ENCODE data around the gene PCDHB16. TPM values are rescaled to one million over a fixed set of nuclear protein-coding genes. Genes with fewer than 3 reads are reported as not detected.
"Not testable (repeated sequence)": the region's sequence is repeated elsewhere in the genome, so short reads cannot be mapped to it uniquely, and the experiment has no call there.

The PCDHB16 gene
- polyA plus RNA-seq, 1 experiment = 0.21 TPM

GRCh38 chr5:141186897-141187512 lies 4.8 kb downstream of the PCDHB16 start, which contains the start of gene PCDHB9:
TSS of gene PCDHB9 (plus strand) at chr5:141187161. CDS start at chr5:141187319, 158 bp downstream.
- CTCF ChIA-PET = interaction anchor here (0.7 to 2.2 kb wide), 8 partner anchors 12 to 379 kb away, joined by 3 to 8 read pairs (median 3); partner anchors contain the start of genes PCDHB11, PCDHB6, PCDHGB3 and TAF7
- POLR2A ChIA-PET = interaction anchor here (0.6 kb wide), 1 partner anchor 405 kb away, joined by 4 read pairs; no protein-coding TSS in a partner anchor
- Histone ChIP-seq H3K4me3 (ENCODE audit: low read depth, low read length) (peak within 1 kb of the TSS; percentile 31), H3K36me3 (ENCODE audit: control insufficient read depth, insufficient read depth, low read length) (no peaks in the 10 kb centered on the region), H3K27me3 (ENCODE audit: control insufficient read depth, insufficient read depth, low read length) (no peaks in the 10 kb centered on the region)
- DNase-seq (ENCODE audit: low read depth) = no peak
- TF ChIP-seq CTCF (IDR thresholded peaks at IDR 0.05; ENCODE audit: insufficient read depth, low read depth, low read length) = peak; percentile 50

- H3K36me3 ChIP-seq (ENCODE audit: control insufficient read depth, insufficient read depth, low read length); POLR2A ChIA-PET; DNase-seq (ENCODE audit: low read depth); H3K27me3 ChIP-seq (ENCODE audit: control insufficient read depth, insufficient read depth, low read length); H3K4me3 ChIP-seq (ENCODE audit: low read depth, low read length); CTCF ChIA-PET: not testable (repeated sequence)
These were observed 6.5 kb downstream of the PCDHB16 start for GRCh38 chr5:141188682-141189081.

GRCh38 chr5:141189131-141189530 lies 6.9 kb downstream of the PCDHB16 start:
- CTCF ChIA-PET, POLR2A ChIA-PET: not testable (repeated sequence)

GRCh38 chr5:141192110-141192725 lies 10.0 kb downstream of the PCDHB16 start, which contains the start of gene PCDHB10:
TSS of gene PCDHB10 (plus strand) at chr5:141192353. CDS start at chr5:141192553, 200 bp downstream.
- no peaks in the 10 kb centered on the region for H3K36me3 ChIP-seq (ENCODE audit: control insufficient read depth, insufficient read depth, low read length)
- no peaks in the 10 kb centered on the region for H3K27me3 ChIP-seq (ENCODE audit: control insufficient read depth, insufficient read depth, low read length)
- DNase-seq (ENCODE audit: low read depth) = no peak
- CTCF ChIA-PET = interaction anchor here (0.7 to 1.6 kb wide), 10 partner anchors 8 to 371 kb away, joined by 3 to 4 read pairs (median 3); partner anchors contain the start of genes PCDHB16 and PCDHB8
- TF ChIP-seq CTCF (IDR thresholded peaks at IDR 0.05; ENCODE audit: insufficient read depth, low read depth, low read length) = peak; percentile 40; the same call in 1 of the 2 replicates
- no peak within 1 kb of the TSS for H3K4me3 ChIP-seq (ENCODE audit: low read depth, low read length)
- POLR2A ChIA-PET = no interaction called here

More at GRCh38 chr5:141189131-141189530, 6.9 kb downstream of the PCDHB16 start:
- not testable (repeated sequence) for H3K27me3 ChIP-seq (ENCODE audit: control insufficient read depth, insufficient read depth, low read length); DNase-seq (ENCODE audit: low read depth); H3K4me3 ChIP-seq (ENCODE audit: low read depth, low read length); H3K36me3 ChIP-seq (ENCODE audit: control insufficient read depth, insufficient read depth, low read length)

- DNase-seq (ENCODE audit: low read depth); POLR2A ChIA-PET; H3K36me3 ChIP-seq (ENCODE audit: control insufficient read depth, insufficient read depth, low read length); H3K4me3 ChIP-seq (ENCODE audit: low read depth, low read length); CTCF ChIA-PET; H3K27me3 ChIP-seq (ENCODE audit: control insufficient read depth, insufficient read depth, low read length): not testable (repeated sequence)
These were observed 12.1 kb downstream of the PCDHB16 start for GRCh38 chr5:141194332-141194731.

GRCh38 chr5:141196363-141196762 lies 14.2 kb downstream of the PCDHB16 start:
- DNase-seq (ENCODE audit: low read depth) = no peak
- ChIA-PET POLR2A (no interaction called here), CTCF (interaction anchor here (0.7 kb wide), 1 partner anchor 245 kb away, joined by 3 read pairs; no protein-coding TSS in a partner anchor)
- Histone ChIP-seq H3K36me3 (ENCODE audit: control insufficient read depth, insufficient read depth, low read length) (no peaks in the 10 kb centered on the region), H3K27me3 (ENCODE audit: control insufficient read depth, insufficient read depth, low read length) (no peaks in the 10 kb centered on the region), H3K4me3 (ENCODE audit: low read depth, low read length) (no peak overlapping the region)
- TF ChIP-seq CTCF (IDR thresholded peaks at IDR 0.05; ENCODE audit: insufficient read depth, low read depth, low read length) = no peak

All from BJ (cell line).